B cell (primary cell): Measurements from ENCODE around the gene CAV1.

Experiments used
- CTCF ChIP-seq: fragments of 200-600 bp; IDR thresholded peaks from one replicate; pipeline ENCODE4 v1.8.0; 2022; ENCODE audit warnings: antibody characterized with exemption, mild to moderate bottlenecking
- EZH2 ChIP-seq: IDR thresholded peaks from 2 replicates; pipeline ENCODE4 v1.6.1; 2012; ENCODE audit warnings: borderline replicate concordance, low read depth, mild to moderate bottlenecking, moderate library complexity, low read length; ENCODE audit not compliant: insufficient read depth, poor library complexity, severe bottlenecking

- TF ChIP-seq CTCF (no peak), EZH2 (no peak)
These were observed 3.7 kb upstream of the CAV1 start for GRCh38 chr7:116521046-116521664.
